C4-2B (cell line): Measurements from ENCODE around the gene DHX36.

Source experiments
- H3K27ac ChIP-seq: fragments of 450-650 bp; 2 replicates; pipeline ENCODE4 v1.5.1; 2017
- CTCF ChIP-seq: fragments of 450-650 bp; conservative IDR thresholded peaks from 2 replicates; pipeline ENCODE4 v1.5.1; 2017; ENCODE audit warnings: mild to moderate bottlenecking
- ZFX ChIP-seq: fragments of 450-650 bp; IDR thresholded peaks from 2 replicates; pipeline ENCODE4 v1.6.1; 2017

Gene DHX36

DNA sequence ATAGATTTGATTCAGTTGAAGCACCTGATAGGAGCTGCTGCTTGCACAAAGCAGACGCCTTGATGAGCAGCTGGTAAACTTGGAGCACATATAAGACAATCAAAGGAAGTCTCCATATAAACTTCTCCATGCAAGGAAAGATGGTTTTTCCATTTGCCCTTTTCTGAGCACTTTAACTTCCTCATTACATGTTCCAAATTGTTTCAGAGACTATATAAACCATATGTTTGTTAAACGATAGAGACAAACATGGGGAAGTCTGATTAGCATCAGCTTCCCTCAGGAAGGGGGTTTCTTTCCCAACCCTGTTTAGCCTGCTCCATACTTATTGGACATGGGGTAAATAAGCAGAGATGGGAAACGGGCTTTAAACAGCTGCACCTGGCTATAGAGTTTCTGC, 88.0 kb downstream of the DHX36 start:
- no peak for TF ChIP-seq ZFX
- no peak for TF ChIP-seq CTCF

DNA sequence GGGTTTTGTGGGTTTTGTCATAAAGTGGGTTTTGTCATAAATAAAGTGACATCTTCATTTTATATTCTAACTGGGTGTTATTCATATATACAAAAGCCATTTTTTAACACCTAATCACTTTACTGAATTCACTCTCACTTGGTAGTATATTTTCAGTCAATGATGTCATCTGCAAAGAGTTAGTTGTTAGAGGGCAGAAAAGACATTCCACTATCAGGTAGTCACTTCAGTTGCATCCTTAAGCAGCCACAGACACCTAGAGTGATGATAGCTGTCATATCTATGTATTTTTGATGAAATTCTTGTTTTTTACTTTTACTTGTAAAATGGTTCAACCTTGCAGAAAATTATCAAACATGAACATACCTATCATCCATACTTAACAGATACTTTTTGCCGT, 89.0 kb downstream of the DHX36 start:
- TF ChIP-seq CTCF (no peak), ZFX (no peak)
- no peak overlapping the region for H3K27ac ChIP-seq

More for the DNA sequence above, 88.0 kb downstream of the DHX36 start:
- no peak overlapping the region for H3K27ac ChIP-seq

DNA sequence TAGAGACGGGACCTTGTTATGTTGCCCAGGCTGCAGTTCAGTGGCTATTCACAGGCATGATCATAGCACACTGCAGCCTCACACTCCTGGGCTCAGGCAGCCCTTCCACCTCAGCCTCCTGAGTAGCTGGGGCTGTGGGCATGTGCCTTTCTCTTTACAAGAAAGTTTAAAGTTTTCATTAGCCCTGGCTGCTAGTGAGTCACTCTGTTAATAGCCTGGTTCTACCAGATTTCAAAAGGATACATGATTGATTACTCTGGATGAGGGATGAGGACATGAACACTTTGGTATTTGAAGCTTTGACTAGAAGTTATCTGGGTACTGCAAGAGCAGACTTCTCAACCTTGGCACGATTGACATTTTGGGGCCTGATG, 95.1 kb downstream of the DHX36 start:
- TF ChIP-seq ZFX (no peak), CTCF (no peak)
- peak overlapping the region; percentile 89 for H3K27ac ChIP-seq

DNA sequence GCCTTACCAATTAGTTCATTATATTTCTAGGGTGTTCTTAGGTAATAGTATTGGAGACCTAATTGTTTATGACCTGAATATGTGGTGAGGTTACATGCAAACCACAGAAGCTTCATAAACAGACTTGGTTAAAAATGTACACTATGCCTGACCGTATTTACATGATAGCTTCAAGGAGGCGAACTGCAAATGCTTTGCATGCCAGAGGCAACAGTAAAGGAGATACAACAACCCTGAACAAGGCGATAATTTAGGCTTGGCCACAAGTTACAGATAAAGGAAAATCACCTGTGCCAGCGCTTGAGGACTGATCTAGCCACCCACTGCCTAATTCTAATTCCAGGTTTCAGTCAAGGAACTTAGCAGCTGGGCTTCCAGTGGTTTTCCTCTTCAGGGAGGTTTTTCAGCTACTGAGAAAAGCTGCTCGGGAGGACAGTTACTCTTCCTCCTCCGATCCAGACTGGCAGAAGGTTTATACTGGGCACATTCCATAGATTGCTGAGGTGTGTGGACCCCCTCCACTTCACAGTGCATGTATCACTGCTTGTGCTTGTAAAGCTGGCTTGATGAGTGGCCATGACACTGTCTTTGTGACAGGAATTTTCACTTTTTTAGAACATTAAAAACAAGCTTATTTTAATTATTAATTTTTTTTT, 95.6 kb downstream of the DHX36 start:
- no peak for TF ChIP-seq ZFX
- no peak for TF ChIP-seq CTCF
- H3K27ac ChIP-seq, result peak overlapping the region; percentile 89

GRCh38 chr3:154227531-154227930, 96.8 kb downstream of the DHX36 start:
- peak overlapping the region; percentile 89 for H3K27ac ChIP-seq
- TF ChIP-seq CTCF (no peak), ZFX (no peak)

- no peak overlapping the region for H3K27ac ChIP-seq
- TF ChIP-seq ZFX (no peak), CTCF (no peak; the same call in 1 of the 2 replicates)
Observed at GRCh38 chr3:154225536-154225935, 98.8 kb downstream of the DHX36 start.

DNA sequence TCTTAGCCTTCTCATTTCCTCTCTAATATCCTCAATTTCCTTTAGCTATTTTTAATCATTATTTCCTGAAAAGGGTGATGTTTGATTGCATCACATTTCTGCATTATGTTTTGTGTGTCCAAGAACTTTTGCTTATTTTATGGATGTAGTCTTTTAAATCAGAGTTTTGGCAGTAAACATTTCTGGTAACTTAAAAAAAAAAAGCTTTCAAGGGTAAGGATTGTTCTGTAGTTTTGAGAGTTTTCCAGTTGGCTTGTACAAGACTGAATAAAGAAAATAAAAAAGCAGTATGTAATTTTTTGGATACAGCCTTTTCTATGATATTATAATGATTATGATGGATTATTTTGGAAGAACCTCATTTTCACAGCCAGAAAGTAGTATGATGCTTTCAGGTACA, 99.4 kb downstream of the DHX36 start:
- H3K27ac ChIP-seq, result peak overlapping the region; percentile 73; the same call in 1 of the 2 replicates
- TF ChIP-seq CTCF, result no peak
- TF ChIP-seq ZFX, result no peak
